Right renal pelvis (tissue), 4 donors: ENCODE measurements around the gene SMTN. TPM values are rescaled to one million over a fixed set of nuclear protein-coding genes. Genes with fewer than 3 reads are reported as not detected.
"Not testable (repeated sequence)": the region's sequence is repeated elsewhere in the genome, so short reads cannot be mapped to it uniquely, and the experiment has no call there.

ENCODE experiments used
- DNase-seq, 4 donors: peaks; one replicate each; pipeline ENCODE4 v3.0.0-alpha.2; 2013; ENCODE audit warnings: low read depth in 4 of 4, low spot score in 3 of 4, missing footprints in 1 of 4
- polyA plus RNA-seq, 4 donors: library from polyadenylated mRNA; unstranded; fragments of 120-200 nt; gene quantifications; one replicate each; pipeline ENCODE4 v1.2.1, GENCODE V29; 2013; ENCODE audit not compliant: insufficient read length in 4 of 4

SMTN gene
- polyA plus RNA-seq, 4 donors: 32.2 to 50.9 (median 35.5) TPM

DNA sequence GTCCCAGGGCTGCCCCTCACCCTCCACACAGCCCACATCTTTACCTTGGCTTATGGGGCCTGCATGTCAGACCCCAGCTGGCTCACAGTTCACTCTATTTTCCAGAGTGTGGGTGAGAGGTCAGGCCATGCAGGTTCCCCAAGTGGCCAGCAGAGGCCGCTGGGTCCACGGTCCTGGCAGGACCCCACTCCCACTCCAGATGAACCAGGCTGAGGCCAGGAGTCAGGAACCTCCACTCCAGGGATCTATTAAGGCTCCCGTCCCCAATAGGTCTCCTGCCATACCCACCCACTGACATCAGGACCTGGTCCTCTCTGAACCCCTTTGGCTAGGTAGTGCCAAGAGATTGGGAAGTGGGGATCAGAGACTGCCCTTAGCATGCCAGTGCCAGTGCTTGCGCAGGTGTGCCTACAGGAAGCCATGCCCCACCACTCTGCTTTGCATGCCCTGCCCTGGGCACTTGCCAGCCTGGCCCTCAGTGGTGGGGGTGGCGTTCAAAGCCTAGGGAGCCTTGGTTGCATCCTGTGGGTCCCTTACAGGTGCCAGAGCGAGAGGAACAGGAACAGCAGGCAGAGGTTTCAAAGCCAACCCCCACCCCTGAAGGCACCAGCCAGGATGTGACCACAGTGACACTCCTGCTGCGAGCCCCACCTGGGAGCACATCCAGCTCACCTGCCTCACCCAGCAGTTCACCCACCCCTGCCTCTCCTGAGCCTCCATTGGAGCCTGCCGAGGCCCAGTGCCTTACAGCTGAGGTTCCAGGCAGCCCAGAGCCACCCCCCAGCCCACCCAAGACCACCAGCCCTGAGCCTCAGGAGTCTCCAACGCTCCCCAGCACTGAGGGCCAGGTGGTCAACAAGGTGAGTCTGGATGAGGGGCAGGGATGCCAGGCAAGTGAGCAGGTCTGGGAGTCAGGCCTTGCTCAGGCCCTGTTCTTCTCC lies 8.3 kb downstream of the SMTN start:
- DNase-seq: no peak

DNA sequence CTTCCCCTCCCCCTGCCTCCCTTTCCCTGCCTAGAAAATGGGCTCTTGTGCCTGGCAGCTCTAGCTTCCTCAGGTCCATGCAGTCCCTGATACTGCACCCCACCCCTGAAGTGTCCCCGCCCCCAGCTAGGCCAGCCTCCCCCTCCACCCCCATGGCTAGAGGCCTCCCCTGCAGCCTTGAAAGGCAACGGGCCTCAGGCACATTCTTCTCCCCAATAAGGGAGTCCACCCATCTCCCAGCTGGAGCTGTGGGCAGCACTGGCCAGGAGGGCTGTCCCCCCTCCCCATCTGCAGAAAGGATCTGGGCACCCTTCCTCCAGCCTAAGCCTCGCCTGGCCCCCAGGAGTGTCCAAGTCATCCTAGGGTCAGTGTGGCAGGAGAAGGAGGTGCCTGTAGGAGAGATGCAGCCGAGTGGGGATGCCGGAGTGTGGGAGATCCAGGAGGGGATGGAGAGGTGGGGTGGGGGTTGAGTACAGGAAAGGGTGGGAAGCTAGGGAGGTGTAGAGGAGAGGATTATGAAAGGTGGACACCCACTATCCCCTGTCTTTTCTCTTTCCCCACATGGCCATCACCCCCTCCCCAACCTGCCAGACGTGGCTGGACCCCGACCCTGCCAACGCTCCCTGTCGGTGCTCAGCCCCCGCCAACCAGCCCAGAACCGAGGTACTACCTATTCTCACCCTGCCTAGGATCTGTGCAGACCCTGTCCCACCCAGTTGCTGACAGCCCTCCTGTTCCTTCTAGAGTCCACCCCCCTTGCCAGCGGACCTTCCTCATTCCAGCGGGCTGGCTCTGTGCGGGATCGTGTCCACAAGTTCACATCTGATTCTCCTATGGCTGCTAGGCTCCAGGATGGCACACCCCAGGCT lies 9.3 kb downstream of the SMTN start:
- no peak for DNase-seq

DNA sequence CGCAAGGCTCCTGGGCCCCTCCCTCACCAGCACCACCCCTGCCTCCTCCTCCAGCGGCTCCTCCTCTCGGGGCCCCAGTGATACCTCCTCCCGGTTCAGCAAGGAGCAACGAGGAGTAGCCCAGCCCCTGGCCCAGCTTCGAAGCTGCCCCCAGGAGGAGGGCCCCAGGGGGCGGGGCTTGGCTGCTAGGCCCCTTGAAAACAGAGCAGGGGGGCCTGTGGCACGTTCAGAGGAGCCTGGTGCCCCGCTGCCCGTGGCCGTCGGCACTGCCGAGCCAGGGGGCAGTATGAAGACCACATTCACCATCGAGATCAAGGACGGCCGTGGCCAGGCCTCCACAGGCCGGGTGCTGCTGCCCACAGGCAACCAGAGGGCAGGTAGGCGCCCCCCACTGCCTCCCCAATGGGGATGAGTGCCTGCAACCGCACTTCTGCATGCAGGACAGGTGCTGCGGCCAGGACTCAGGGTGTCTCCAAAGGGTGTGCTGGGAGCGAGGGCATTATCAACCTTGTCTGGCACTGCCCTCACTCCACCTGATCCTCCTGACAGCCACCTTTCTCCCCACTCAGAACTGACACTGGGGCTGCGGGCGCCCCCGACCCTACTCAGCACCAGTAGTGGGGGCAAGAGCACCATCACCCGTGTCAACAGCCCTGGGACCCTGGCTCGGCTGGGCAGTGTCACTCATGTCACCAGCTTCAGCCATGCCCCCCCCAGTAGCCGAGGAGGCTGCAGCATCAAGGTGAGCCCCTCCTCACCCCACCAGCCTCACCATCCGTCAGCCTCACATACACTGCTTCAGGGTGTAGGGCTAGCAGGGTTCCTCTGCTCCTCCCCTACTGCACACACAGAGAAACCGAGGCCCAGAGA lies 10.2 kb downstream of the SMTN start:
- DNase-seq: no peak

DNA sequence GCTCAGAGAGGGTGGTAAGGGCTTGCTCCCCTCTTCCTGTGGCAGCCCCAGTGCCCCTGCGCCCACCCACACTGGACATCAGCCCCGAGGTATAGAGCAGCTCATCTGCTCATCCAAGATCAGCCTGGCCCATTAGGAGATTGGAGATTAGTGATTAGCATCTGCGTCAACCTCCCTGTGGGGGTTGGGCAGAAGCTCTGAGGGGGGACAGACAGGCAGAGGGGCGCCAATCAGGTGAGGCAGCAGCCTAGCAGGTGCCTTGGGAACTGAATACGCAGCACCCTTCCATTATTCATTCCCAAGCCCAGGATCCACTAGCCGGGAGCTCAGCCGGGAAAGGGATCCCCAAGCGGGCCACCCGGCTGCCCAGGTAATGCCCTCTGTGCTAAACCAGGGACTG lies 11.0 kb downstream of the SMTN start:
- DNase-seq: no peak

DNA sequence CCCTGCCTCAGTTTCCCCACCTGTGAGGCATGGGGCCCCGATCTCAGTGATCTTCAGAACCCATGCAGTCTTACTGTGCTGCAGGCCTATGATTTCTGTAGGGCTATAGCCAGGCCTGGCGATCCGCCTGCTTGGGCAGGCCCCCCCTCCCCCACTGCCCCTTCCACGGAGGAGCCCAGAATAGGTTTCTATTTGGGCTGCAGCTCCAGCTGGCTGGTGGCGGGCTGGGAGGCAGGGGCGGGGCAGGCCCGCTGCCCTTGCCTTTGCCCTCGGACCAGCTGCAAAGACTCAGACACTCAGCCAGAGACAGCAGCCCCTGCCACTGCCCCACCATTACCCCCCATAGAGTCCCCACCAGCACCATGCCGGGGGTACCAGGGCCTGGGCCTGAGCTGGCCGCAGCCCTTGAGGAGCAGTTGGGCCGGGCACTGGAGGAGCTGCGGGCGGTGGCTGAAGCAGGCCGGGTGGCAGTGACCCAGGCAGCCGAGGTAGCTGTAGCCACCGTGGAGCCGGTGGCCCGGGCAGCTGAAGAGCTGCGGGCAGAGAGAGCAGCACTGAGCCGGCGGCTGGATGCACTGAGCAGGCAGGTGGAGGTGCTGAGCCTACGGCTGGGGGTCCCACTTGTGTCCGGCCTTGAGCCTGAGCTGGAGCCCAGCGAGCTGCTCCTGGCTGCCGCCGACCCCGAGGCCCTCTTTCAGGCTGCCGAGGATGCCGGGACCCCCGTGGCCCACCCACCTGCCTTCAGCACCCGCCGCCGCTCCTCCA lies 12.2 kb downstream of the SMTN start:
- no peak for DNase-seq

DNA sequence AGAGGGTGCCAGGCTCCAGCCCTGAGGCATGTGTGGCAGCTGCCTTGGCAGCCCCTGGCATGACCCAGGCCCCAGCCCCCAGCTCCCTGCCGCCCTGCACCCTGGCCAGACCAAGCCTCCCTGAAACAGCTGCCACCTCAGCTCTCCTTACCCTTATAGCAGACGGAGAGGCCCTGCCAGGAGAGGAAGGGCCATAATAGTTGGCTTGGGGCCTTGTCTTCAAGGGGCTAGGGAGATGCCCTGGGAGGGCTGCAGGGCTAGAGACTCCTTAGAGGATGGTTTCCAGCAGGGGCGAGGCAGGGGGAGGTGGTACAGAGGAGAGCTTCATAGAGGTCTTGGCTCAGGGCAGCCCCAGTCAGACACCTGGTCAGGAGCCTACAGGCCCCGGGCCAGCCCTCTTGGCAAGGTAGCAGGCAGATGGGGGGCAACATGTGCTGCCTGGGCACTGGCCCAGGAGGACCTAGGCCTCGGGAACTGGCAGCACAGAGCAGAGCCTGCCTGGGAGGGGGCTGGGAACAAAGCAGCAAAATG lies 13.0 kb downstream of the SMTN start:
- DNase-seq: no peak

DNA sequence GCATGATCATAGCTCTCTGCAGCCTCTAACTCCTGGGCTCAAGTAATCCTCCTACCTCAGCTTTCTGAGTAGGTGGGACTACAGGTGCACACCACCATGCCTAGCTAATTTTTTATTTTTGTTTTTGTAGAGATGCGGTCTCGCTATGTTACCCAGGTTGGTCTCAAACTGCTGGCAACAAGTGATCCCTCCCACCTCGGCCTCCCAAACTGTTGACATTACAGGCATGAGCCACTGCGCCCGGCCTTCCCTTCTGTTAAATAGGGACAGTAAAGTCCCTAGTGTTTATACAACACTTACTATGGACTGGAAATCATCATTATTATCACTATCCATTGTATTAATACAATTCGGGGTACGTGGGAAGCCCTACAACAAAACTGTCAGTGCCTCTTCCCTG lies 13.6 kb downstream of the SMTN start:
- no peak for DNase-seq

DNA sequence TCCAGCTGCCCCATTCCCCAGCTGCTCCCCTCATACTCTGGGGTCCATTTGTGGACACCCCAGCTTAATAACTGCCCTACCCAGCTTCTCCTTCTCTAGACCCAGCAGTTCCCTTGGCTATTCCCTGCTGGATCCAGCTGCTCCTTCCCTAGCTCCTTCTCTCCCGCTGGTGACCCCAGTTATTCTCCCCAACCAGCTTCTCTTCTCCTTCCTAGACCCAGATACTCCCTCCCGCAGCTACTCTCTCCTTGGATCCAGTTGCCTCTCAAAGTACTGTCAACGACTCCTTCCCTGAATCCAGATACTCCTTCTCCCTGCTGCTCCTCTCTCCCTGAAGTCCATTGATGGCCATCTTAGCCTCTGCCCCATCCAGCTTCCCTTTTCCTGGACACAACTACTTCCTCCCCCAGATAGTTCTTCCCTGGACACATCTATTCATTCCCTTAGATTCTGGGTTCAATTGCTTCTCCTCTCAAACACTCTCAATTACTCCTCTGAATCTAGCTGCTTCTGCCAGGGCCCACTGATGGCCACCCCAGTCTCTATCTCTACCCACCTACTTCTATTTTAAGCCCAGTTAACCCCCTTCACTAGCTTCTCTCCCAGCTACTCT lies 14.6 kb downstream of the SMTN start:
- no peak for DNase-seq

DNA sequence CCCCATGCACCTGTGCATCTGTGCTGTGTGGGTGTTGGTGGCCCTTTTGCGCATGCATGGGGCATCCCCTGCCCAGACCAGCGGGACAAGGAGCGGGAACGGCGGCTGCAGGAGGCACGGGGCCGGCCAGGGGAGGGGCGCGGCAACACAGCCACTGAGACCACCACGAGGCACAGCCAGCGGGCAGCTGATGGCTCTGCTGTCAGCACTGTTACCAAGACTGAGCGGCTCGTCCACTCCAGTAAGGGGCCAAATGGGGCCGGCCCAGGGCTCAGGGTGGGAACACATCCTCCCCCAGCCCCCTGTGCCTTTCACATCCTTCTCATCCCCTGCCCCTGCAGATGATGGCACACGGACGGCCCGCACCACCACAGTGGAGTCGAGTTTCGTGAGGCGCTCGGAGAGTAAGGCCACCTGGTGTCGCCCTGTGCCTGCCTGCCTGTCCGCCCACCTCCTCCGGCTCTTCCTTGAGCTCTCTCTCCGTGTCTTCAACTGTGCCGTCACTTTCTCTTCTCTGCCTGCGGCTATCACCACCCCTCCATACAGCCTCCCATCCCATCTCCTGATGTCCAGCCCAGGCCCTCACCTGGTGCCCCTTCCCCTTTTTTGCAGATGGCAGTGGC lies 15.7 kb downstream of the SMTN start:
- DNase-seq: no peak

DNA sequence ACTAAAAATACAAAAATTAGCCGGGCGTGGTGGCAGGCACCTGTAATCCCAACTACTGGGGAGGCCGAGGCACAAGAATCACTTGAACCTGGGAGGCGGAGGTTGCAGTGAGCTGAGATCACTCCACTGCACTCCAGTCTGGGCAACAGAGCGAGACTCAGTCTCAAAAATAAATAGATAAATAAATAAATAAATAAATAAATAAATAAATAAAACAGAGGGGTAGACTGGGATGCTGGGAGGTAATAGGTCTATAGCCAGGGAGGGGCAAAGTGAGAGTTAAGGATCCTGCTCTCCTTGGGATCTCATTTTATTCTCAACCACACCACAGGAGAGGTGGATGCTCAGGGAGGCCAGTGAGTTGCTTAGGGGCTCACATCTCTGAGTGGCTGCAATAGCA lies 16.4 kb downstream of the SMTN start:
- DNase-seq: not testable (repeated sequence)

DNA sequence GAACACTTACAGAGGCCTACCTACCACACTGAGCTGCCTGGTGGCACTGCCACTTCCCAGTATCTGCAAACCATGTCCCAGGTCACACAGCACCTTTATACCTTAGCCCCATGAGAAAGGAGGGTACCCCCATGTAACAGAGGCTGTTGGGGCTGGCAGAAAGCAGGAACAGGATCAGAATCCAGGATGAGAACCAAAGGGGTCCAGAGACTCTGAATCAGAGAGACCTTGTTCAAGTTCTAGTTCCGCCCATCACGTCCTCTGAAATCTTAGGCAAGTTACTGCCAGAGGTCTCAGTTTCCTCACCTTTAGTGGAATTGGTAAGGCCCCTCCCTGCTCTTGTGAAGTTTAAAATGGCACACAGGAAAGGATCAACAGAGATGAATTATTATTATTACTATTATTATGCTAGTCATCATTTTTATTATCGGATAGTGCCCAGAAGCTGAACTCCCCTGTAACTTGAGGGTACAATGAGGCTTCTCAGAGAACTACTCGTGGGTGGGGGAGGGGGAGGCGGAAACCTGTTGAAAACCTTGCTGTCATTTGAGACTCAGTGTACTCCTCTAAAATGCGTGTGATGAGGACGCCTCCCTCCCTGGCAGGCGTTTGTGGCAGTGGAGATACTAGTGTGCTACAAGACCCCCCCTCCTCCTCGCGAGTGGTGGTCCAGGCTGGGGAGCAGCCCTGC lies 17.0 kb downstream of the SMTN start:
- DNase-seq: no peak

DNA sequence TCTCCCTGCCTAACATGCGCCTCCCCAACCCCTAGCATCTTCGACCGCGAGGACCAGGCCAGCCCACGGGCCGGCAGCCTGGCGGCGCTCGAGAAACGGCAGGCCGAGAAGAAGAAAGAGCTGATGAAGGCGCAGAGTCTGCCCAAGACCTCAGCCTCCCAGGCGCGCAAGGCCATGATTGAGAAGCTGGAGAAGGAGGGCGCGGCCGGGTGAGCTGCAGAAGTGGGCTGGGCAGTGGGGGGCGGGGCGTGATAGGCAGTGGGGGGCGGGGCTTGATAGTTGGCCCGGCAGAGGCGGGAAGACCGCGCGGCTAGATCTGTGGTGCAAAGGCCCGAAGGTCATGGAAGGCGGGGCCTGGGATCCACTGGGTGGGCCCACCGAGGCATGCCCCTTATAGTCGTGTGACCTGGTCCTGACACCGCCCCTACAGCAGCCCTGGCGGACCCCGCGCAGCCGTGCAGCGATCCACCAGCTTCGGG lies 17.6 kb downstream of the SMTN start:
- DNase-seq: no peak

DNA sequence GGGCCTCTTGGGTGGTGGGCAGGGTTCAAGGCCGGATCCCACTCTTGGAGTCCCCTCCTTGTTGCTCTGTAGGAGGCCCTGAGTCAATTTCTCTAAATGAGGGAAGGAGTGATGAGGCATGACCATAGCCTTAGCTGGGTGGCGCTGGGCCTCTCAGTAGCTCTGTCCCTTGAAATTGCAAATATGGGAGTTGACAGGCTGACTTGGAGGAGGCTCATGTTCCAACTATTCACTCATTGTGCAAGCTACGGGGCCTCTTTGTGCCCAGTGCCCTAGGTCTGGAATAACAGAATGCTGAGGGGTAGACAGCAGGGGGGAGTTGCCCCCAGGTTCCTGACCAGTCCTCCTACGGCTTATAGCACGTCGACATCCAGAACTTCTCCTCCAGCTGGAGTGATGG lies 18.3 kb downstream of the SMTN start:
- DNase-seq: no peak

DNA sequence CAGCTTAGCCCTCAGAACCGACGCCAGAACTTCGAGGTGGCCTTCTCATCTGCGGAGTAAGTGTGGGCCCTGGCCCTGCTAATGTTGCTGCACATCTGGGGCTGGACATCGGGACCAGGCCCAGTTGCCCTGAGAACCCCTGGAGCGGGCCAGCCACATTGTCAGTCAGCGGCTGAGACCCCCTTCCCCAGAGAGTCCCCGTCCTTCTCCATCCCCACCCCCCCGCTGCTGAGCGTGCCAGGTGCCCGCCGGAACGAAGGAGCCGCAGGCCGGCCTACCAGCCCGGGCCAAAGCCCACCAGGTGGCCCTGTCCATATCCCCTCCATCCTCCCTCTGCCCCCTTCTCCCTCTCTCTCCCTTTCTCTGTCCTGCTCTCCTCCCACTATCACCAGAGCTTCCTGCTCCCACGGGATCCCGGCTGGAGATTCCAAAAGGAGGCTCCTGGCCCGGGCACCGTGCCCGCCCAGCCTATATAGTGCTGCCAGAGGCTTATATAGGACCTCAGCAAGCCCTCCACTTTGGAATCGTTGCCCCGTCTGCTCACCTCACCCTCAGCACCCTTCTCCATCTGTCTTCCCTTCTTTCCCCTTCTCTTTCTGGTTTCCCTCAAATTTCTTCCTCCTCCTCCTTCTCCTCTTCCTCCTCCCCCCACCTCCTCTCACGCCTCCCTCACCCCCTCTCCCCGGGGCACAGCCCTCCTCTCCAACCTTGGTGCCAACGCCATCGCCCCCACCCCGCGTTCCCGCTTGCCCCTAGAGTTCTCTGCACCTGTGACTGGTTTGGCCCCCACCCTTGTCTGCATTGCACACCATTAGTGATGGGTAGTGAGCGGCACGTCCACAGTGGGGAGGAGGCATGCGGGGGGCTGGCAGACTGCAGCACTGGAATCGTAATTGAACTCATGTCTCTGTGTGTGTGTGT lies 19.0 kb downstream of the SMTN start:
- no peak for DNase-seq

DNA sequence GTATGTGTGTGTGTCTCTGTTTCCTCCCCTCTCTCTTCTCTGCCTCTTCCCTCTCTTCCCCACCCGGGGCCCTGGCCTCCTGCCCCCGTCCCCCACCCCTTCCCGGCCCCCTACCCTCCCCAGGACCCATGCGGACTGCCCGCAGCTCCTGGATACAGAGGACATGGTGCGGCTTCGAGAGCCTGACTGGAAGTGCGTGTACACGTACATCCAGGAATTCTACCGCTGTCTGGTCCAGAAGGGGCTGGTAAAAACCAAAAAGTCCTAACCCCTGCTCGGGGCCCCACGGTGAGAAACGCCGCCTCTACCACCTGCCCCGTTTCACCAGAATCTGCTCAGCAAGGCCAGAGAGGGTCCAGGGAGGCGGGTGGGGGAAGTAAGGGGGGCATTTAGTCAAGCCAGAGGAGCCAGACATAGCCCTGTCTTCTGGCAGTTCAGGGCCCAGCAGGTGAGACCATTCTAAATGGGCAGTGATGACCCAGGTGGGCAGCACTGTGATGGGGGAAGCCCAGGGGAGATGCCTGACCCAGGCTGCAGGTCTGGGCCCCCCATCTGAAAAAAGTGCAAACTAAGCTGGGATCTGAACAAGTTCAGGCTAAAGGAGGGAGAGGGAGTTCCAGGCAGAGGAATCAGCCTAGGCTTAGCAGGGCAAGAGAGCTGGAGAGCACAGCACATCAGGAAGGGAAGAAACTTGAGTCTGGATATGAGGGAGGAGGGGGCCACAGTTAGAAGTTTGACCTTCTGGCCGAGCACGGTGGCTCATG lies 19.8 kb downstream of the SMTN start:
- DNase-seq: no peak

DNA sequence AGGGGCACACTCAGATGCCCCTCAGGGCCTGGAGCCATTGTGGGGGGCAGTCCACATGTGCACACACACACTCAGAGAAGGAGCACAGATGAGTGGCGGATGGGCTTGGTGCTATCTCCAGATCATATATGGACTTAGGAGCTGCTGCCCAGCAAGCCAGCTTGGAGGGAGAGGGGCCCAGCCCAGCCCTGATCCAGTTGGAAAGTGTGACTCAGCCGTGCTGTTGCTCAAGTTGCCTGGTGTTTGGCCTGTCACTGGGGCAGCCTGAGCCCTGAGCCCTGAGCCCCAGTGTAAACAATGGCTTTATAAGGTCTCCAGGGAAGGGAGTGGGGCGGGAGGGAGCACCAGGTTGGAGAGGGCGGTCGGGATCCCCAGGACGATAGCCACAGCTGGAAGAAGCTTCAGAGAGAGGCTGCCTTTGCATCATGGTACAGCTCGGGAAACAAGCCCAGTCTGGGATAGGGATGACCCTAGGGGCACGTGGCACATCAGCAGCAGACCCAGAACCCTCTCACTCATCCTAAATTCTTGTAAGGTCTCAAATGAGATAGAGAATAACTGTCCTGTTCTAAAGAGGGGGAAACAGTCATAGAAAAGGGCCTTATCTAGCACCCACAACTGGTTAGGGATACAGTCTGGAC lies 21.4 kb downstream of the SMTN start:
- no peak for DNase-seq
